GM23248 (cell line): ENCODE measurements around the gene EPN3. TPM values are rescaled to one million over a fixed set of nuclear protein-coding genes. Genes with fewer than 3 reads are reported as not detected.

ENCODE experiments used
- DNase-seq: peaks from one replicate; pipeline ENCODE4 v3.0.0-alpha.2; 2015
- H2AFZ ChIP-seq: fragments of 200-600 bp; sonication (generic); 2 replicates; pipeline ENCODE4 v1.6.1; 2016; ENCODE audit warnings: antibody characterized with exemption
- H3F3A ChIP-seq: fragments of 200-600 bp; sonication (generic); 2 replicates; pipeline ENCODE4 v1.6.1; 2016; ENCODE audit warnings: mild to moderate bottlenecking, antibody characterized with exemption, mixed run types; ENCODE audit not compliant: insufficient read depth
- H3K27ac ChIP-seq: fragments of 200-600 bp; sonication (generic); 2 replicates; pipeline ENCODE4 v1.5.1; 2016; ENCODE audit warnings: mild to moderate bottlenecking
- H3K27me3 ChIP-seq: fragments of 200-600 bp; sonication (generic); replicated peaks from 2 replicates; pipeline ENCODE4 v1.6.1; 2016; ENCODE audit warnings: mild to moderate bottlenecking; ENCODE audit not compliant: insufficient read depth
- H3K36me3 ChIP-seq: fragments of 200-600 bp; sonication (generic); 2 replicates; pipeline ENCODE4 v1.6.1; 2016; ENCODE audit warnings: low read depth, mild to moderate bottlenecking
- H3K4me1 ChIP-seq: fragments of 200-600 bp; sonication (generic); 2 replicates; pipeline ENCODE4 v1.6.1; 2016; ENCODE audit warnings: mild to moderate bottlenecking; ENCODE audit not compliant: insufficient read depth
- H3K4me2 ChIP-seq: fragments of 200-600 bp; sonication (generic); one replicate; pipeline ENCODE4 v1.6.1; 2016; ENCODE audit warnings: mild to moderate bottlenecking; ENCODE audit not compliant: unreplicated experiment
- H3K4me3 ChIP-seq: fragments of 200-600 bp; sonication (generic); 2 replicates; pipeline ENCODE4 v1.5.1; 2016; ENCODE audit warnings: mild to moderate bottlenecking
- H3K79me2 ChIP-seq: fragments of 200-600 bp; sonication (generic); 2 replicates; pipeline ENCODE4 v1.6.1; 2016; ENCODE audit warnings: mild to moderate bottlenecking; ENCODE audit not compliant: insufficient read depth
- H3K9ac ChIP-seq: fragments of 200-600 bp; sonication (generic); 2 replicates; pipeline ENCODE4 v1.6.1; 2016; ENCODE audit warnings: mild to moderate bottlenecking
- H3K9me2 ChIP-seq: fragments of 200-600 bp; sonication (generic); 2 replicates; pipeline ENCODE4 v1.6.1; 2016; ENCODE audit warnings: mixed run types, mild to moderate bottlenecking, moderate library complexity; ENCODE audit not compliant: insufficient read depth
- H3K9me3 ChIP-seq: fragments of 200-600 bp; sonication (generic); one replicate; pipeline ENCODE4 v1.6.1; 2017; ENCODE audit warnings: low read depth
- H4K20me1 ChIP-seq: fragments of 200-600 bp; sonication (generic); 2 replicates; pipeline ENCODE4 v1.6.0; 2016; ENCODE audit not compliant: insufficient read depth
- EZH2 ChIP-seq: fragments of 200-600 bp; sonication (generic); IDR thresholded peaks from 2 replicates; pipeline ENCODE4 v1.6.1; 2018; ENCODE audit warnings: antibody characterized with exemption, mild to moderate bottlenecking; ENCODE audit not compliant: insufficient read depth, poor library complexity, severe bottlenecking
- EZH2phosphoT487 ChIP-seq: fragments of 200-600 bp; sonication (generic); IDR thresholded peaks from 2 replicates; pipeline ENCODE4 v1.6.1; 2018; ENCODE audit warnings: antibody characterized with exemption, moderate library complexity, mild to moderate bottlenecking, low read depth; ENCODE audit not compliant: insufficient read depth
- WGBS, 2 experiments: methylation state at CpG; one replicate each; pipeline ENCODE4 v1.1.6; 2015 to 2017; ENCODE audit warnings: low lambda C conversion rate in 2 of 2, low coverage in 1 of 2; ENCODE audit errors: missing lambda C conversion rate in 2 of 2; 5-methylcytosine and 5-hydroxymethylcytosine counted together
- in situ Hi-C: fragments of 300-500 bp; cut with MboI; formaldehyde crosslinking; loops from 2 replicates; pipeline ENCODE4 v1.15.0; 2020
- polyA plus RNA-seq: library from polyadenylated mRNA; unstranded; fragments of >200 nt; fragmentation: Nextera tagmentation; extraction: Ambion mirVana; gene quantifications from 2 replicates; pipeline ENCODE4 v1.2.1, GENCODE V29; 2016
- total RNA-seq: library from RNA; depleted of rRNA; stranded (reverse); fragments of >200 nt; shearing (Covaris generic); gene quantifications from 2 replicates; pipeline ENCODE4 v1.2.3, GENCODE V29; 2014

Gene EPN3
- total and polyA plus RNA-seq, 2 experiments from 2014 or later, result not detected

GRCh38 chr17:50558941-50559614 is 26.5 kb downstream of the EPN3 start:
- in situ Hi-C loops, result no loop called here
- H3K9ac ChIP-seq, result no peak overlapping the region
- H3K27me3 ChIP-seq, result peaks cover 6% of the 10 kb centered on the region
- peak overlapping the region; percentile 74; the same call in 1 of the 2 replicates for H3K4me3 ChIP-seq
- TF ChIP-seq EZH2 (peak; percentile 36), EZH2phosphoT487 (no peak)
- no peaks in the 10 kb centered on the region for H3K79me2 ChIP-seq
- H3K9me3 ChIP-seq, result no peaks in the 10 kb centered on the region
- no peak for DNase-seq
- H3K9me2 ChIP-seq, result no peaks in the 10 kb centered on the region
- H3K27ac ChIP-seq, result no peak overlapping the region
- peak overlapping the region; percentile 91 for H3K4me2 ChIP-seq
- peaks cover 5% of the 10 kb centered on the region; the same call in 1 of the 2 replicates for H3K4me1 ChIP-seq
- peaks cover 10% of the 10 kb centered on the region for H3F3A ChIP-seq
- WGBS, 2 experiments, result 19 to 21% methylated on average over 50 to 55 of the region's 55 CpGs
- H3K36me3 ChIP-seq, result no peaks in the 10 kb centered on the region
- 0 out of 2 replicates have a peak overlapping the region, but pooled peaks have one; percentile 86 for H2AFZ ChIP-seq
- H4K20me1 ChIP-seq, result no peaks in the 10 kb centered on the region

- Histone ChIP-seq H2AFZ (peak overlapping the region; percentile 86), H3K27me3 (peaks cover 6% of the 10 kb centered on the region)
- DNase-seq, result peak; percentile 83
These were observed 27.2 kb downstream of the EPN3 start for GRCh38 chr17:50559674-50560184.

GRCh38 chr17:50560185-50560824 is 27.8 kb downstream of the EPN3 start, which contains the start of gene CACNA1G:
CACNA1G (plus strand) TSS chr17:50560715; CDS start chr17:50561460, 745 bp downstream.
- Histone ChIP-seq H3K9ac (0 out of 2 replicates have a peak within 1 kb of the TSS, but pooled peaks have one; percentile 36), H3K27me3 (peaks cover 6% of the 10 kb centered on the region), H3K4me1 (peaks cover 10% of the 10 kb centered on the region), H3F3A (peaks cover 10% of the 10 kb centered on the region), H3K9me3 (no peaks in the 10 kb centered on the region), H3K4me2 (peak within 1 kb of the TSS; percentile 91), H3K36me3 (no peaks in the 10 kb centered on the region), H3K27ac (no peak within 1 kb of the TSS), H3K4me3 (peak within 1 kb of the TSS; percentile 74), H2AFZ (peak within 1 kb of the TSS; percentile 86), H3K9me2 (no peaks in the 10 kb centered on the region), H4K20me1 (no peaks in the 10 kb centered on the region), H3K79me2 (no peaks in the 10 kb centered on the region)
- in situ Hi-C loops, result no loop called here
- DNase-seq, result peak; percentile 95
- 1 to 4% methylated on average over 36 to 39 of the region's 56 CpGs for whole genome bisulfite sequencing, 2 experiments
- TF ChIP-seq EZH2phosphoT487 (no peak), EZH2 (no peak)

More at GRCh38 chr17:50559674-50560184, 27.2 kb downstream of the EPN3 start:
- Histone ChIP-seq H3K9me3 (no peaks in the 10 kb centered on the region), H3K4me1 (peaks cover 9% of the 10 kb centered on the region), H3K79me2 (no peaks in the 10 kb centered on the region), H3K36me3 (no peaks in the 10 kb centered on the region), H4K20me1 (no peaks in the 10 kb centered on the region), H3K9ac (0 out of 2 replicates have a peak overlapping the region, but pooled peaks have one; percentile 36), H3K9me2 (no peaks in the 10 kb centered on the region), H3F3A (peaks cover 10% of the 10 kb centered on the region), H3K4me3 (peak overlapping the region; percentile 74), H3K4me2 (peak overlapping the region; percentile 91), H3K27ac (no peak overlapping the region)
- 5 to 7% methylated on average over 26 to 27 of the region's 27 CpGs for WGBS, 2 experiments
- TF ChIP-seq EZH2 (no peak), EZH2phosphoT487 (no peak)
- in situ Hi-C loops, result no loop called here

GRCh38 chr17:50560931-50561745 is 28.6 kb downstream of the EPN3 start:
- peak overlapping the region; percentile 77 for H3K4me2 ChIP-seq
- no peak overlapping the region for H2AFZ ChIP-seq
- no peaks in the 10 kb centered on the region for H3K36me3 ChIP-seq
- no peaks in the 10 kb centered on the region for H3K9me2 ChIP-seq
- peaks cover 10% of the 10 kb centered on the region for H3F3A ChIP-seq
- peaks cover 13% of the 10 kb centered on the region for H3K4me1 ChIP-seq
- H3K9me3 ChIP-seq, result no peaks in the 10 kb centered on the region
- peak overlapping the region; percentile 74 for H3K4me3 ChIP-seq
- peak; percentile 96 for TF ChIP-seq EZH2
- TF ChIP-seq EZH2phosphoT487, result peak; percentile 81
- peak; percentile 50 for DNase-seq
- H3K79me2 ChIP-seq, result no peaks in the 10 kb centered on the region
- H3K9ac ChIP-seq, result no peak overlapping the region
- in situ Hi-C loops, result no loop called here
- H4K20me1 ChIP-seq, result no peaks in the 10 kb centered on the region
- peaks cover 6% of the 10 kb centered on the region for H3K27me3 ChIP-seq
- no peak overlapping the region for H3K27ac ChIP-seq
- WGBS, 2 experiments, result 0 to 1% methylated on average over 39 to 69 of the region's 88 CpGs
